Neuron (in vitro differentiated cells): Measurements from ENCODE around the gene FAM241A.
"Not testable (repeated sequence)": the region's sequence is repeated elsewhere in the genome, so short reads cannot be mapped to it uniquely, and the experiment has no call there.

Source experiments
- H2AFZ ChIP-seq: one replicate; pipeline ENCODE4 v1.6.1; 2013; ENCODE audit warnings: low read depth, mild to moderate bottlenecking, inconsistent platforms, low read length, moderate library complexity
- H3K27me3 ChIP-seq: one replicate; pipeline ENCODE4 v1.6.1; 2013; ENCODE audit warnings: low read length; ENCODE audit not compliant: insufficient read depth
- H3K36me3 ChIP-seq: one replicate; pipeline ENCODE4 v1.6.1; 2013; ENCODE audit warnings: low read length; ENCODE audit not compliant: insufficient read depth
- H3K4me1 ChIP-seq: one replicate; pipeline ENCODE4 v1.6.1; 2013; ENCODE audit warnings: low read length; ENCODE audit not compliant: insufficient read depth
- H3K4me3 ChIP-seq: 2 replicates; pipeline ENCODE4 v1.5.1; 2013; ENCODE audit warnings: mild to moderate bottlenecking, low read length, moderate library complexity
- H3K9me3 ChIP-seq: one replicate; pipeline ENCODE4 v1.6.1; 2013; ENCODE audit warnings: low read length

Gene FAM241A

DNA sequence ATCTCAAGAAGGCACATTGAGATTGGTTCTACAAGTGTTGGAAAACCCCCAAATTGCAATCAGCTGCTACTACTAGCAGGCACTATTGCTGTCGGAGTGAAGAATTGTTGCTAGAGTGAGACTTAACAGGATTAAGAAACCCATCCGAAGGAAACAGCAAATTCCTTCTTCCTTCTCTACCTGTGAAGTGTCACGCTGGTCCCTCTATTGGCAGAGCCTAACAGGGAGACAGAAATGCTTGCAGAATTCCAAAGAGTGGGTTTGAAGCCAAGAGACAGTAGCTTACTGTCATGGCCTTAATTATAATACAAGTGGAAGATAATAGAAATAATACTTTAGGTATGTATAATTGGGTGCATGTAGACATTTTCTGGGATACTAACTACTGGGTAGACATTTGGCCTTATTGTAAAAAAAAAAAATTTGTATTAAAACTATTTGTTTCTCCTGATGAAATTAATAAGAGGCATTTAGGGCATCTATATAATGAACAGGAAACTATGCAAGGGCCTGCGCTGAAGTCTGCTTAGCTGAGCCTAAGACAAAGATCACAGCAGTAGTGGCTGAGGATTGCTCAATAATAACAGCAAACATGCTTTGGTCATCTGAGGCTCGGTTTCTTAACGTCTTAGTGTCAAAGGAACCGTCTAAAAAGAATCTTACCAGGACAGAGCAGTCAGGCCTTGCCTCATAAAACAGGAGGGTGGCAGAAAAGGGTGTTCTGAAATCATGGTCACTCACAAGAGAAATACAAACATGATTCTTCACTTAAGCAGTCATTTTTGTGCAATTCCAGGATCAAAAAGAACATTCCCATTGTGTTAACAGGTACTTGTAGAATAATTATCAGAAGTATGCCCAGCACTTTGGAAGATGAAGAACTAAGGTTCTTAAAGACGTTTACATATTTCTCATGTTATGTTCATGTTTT, 40.8 kb downstream of the FAM241A start:
- H3K4me3 ChIP-seq: no peak overlapping the region
- no peaks in the 10 kb centered on the region for H3K36me3 ChIP-seq
- no peaks in the 10 kb centered on the region for H3K4me1 ChIP-seq
- no peaks in the 10 kb centered on the region for H3K9me3 ChIP-seq
- no peaks in the 10 kb centered on the region for H3K27me3 ChIP-seq
- no peak overlapping the region for H2AFZ ChIP-seq

DNA sequence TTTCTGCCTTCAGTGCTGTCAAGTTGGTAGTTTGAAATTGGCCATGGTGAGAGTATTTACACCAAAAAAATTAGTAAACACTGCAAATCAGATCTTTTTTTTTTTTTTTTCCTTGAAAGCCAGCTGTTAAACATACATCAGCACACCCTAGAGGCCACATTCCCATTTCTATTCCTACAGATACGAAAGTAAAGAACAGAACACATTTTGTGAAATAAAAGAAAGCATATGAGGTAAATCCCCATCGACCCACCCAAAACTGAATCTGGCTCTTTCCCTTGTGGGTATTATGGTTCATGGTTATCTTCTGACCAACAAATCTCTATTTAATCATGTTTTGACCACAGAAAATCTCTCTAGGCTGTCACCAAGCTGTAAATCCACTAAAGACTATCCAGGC, 44.5 kb downstream of the FAM241A start:
- no peak overlapping the region for H3K4me3 ChIP-seq
- H3K36me3 ChIP-seq: no peaks in the 10 kb centered on the region
- H3K27me3 ChIP-seq: no peaks in the 10 kb centered on the region
- H3K4me1 ChIP-seq: no peaks in the 10 kb centered on the region
- H3K9me3 ChIP-seq: no peaks in the 10 kb centered on the region
- no peak overlapping the region for H2AFZ ChIP-seq

DNA sequence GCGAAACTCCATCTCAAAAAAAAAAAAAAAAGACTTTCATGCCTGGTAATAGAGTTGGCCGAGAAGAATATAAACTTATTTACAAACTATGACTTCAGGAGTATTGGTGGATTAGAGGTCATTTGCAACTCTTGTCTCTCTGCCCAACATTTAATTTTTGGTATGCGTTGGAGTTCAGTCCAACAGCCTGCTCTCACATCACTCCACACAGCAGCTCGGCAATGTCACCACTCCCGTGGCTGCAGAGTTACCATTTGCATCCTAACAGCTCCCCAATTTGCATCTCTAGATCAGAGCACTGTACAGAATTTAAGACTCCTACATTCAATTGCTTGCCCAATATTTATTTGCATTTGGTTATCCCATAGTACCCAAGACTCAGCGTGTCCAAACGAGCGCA, 45.4 kb downstream of the FAM241A start:
- no peaks in the 10 kb centered on the region for H3K9me3 ChIP-seq
- no peak overlapping the region for H3K4me3 ChIP-seq
- H3K27me3 ChIP-seq: no peaks in the 10 kb centered on the region
- H2AFZ ChIP-seq: no peak overlapping the region
- H3K36me3 ChIP-seq: no peaks in the 10 kb centered on the region
- H3K4me1 ChIP-seq: no peaks in the 10 kb centered on the region

DNA sequence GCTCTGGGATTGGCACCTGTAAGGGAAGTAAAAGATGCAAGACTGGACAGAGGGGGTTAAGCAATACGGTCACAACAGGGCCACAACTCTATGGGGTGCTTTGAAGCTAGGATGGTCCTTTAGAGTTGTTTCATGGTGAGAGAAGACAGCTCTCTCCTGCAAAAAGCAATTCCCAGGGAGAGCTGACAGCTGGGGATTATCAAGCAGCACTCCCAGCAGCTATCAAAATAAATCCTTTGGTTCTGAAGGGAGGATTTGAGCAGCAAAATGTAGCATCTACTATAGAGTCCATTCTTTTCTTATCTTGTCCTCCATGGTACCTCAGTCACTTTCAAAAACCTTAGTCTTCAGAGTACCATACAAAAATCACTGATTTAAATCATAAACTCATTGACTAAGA, 51.2 kb downstream of the FAM241A start:
- Histone ChIP-seq H3K4me1 (no peaks in the 10 kb centered on the region), H3K4me3 (no peak overlapping the region), H3K27me3 (no peaks in the 10 kb centered on the region), H3K36me3 (no peaks in the 10 kb centered on the region), H3K9me3 (no peaks in the 10 kb centered on the region), H2AFZ (no peak overlapping the region)

DNA sequence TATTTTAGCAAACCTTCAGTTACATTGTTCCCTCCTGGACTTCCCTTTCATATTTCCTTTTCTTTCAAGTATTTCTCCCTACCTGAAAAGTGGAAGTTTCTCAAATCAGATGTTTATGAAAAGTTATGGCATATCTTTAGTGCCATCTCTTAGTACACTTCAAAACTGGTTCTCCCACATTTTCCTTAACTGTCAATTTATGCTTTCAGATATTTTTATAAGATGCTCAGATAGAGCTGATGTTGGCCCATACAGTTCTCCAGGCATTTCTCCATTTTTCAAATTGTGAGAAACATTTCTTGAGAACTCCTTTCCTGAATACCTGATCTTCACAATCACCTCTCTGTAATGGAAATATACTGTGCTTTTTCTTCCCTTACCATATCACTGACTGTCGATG, 53.8 kb downstream of the FAM241A start:
- H2AFZ ChIP-seq: no peak overlapping the region
- no peaks in the 10 kb centered on the region for H3K36me3 ChIP-seq
- H3K4me3 ChIP-seq: no peak overlapping the region
- no peaks in the 10 kb centered on the region for H3K9me3 ChIP-seq
- no peaks in the 10 kb centered on the region for H3K4me1 ChIP-seq
- no peaks in the 10 kb centered on the region for H3K27me3 ChIP-seq

- H3K4me1 ChIP-seq: no peaks in the 10 kb centered on the region
- H3K36me3 ChIP-seq: no peaks in the 10 kb centered on the region
- no peaks in the 10 kb centered on the region for H3K27me3 ChIP-seq
- no peak overlapping the region for H3K4me3 ChIP-seq
- H3K9me3 ChIP-seq: no peaks in the 10 kb centered on the region
- no peak overlapping the region for H2AFZ ChIP-seq
Measured at GRCh38 chr4:112201915-112202505, 56.8 kb downstream of the FAM241A start.

- Histone ChIP-seq H3K36me3 (no peaks in the 10 kb centered on the region), H2AFZ (no peak overlapping the region), H3K4me3 (no peak overlapping the region), H3K27me3 (no peaks in the 10 kb centered on the region), H3K4me1 (no peaks in the 10 kb centered on the region), H3K9me3 (no peaks in the 10 kb centered on the region)
Measured at GRCh38 chr4:112203593-112203992, 58.3 kb downstream of the FAM241A start.

DNA sequence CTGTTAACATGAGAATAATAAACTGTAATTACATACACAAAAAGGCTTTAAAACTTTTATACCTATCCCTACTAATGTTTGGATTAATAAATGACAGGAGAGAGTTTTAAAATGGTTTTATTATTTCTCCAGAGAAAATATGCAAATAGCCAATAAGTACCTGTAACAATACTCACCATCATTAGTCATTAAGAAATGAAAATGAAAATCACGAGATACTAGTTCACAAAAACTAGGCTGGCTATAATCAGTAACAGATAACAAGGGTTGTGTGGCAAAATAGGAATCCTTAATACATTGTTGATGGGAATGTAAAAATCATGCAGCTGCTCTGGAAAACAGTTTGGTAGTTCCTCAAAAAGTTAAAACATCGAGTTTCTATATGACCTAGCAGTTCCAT, 61.2 kb downstream of the FAM241A start:
- Histone ChIP-seq H3K9me3 (peaks cover 2% of the 10 kb centered on the region), H2AFZ (no peak overlapping the region), H3K4me1 (no peaks in the 10 kb centered on the region), H3K27me3 (no peaks in the 10 kb centered on the region), H3K4me3 (no peak overlapping the region), H3K36me3 (no peaks in the 10 kb centered on the region)

DNA sequence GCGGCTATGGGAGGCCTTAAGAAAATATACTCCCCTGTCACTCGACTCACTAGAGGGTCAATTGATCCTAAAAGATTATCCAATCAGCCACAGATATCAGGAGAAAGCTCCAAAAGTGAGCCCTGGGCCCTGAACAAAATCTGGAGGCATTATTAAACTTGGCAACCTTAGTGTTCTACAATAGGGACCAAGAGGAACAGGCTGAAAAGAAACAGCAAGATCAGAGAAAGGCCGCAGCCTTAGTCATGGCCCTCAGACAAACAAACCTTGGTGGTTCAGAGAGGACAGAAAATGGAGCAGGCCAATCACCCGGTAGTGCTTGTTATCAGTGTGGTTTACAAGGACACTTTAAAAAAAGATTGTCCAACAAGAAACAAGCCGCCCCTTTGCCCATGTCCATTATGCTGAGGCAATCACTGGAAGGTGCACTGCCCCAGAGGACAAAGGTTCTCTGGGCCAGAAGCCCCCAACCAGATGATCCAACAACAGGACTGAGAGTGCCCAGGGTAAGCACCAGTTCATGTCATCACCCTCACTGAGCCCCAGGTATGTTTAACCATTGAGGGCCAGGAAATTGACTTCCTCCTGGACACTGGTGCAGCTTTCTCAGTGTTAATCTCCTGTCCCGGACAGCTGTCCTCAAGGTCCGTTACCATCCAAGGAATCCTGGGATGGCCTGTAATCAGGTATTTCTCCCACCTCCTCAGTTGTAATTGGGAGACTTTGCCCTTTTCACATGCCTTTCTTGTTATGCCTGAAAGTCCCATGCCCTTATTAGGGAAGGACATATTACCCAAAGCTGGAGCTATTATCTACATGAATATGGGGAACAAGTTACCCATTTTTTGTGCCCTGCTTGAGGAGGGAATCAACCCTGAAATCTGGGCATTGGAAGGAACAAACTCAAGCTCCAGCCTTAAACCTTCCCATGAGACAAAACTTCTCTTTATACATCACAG, 63.2 kb downstream of the FAM241A start:
- H3K36me3 ChIP-seq, H3K4me1 ChIP-seq, H3K9me3 ChIP-seq, H2AFZ ChIP-seq, H3K4me3 ChIP-seq, H3K27me3 ChIP-seq: not testable (repeated sequence)

DNA sequence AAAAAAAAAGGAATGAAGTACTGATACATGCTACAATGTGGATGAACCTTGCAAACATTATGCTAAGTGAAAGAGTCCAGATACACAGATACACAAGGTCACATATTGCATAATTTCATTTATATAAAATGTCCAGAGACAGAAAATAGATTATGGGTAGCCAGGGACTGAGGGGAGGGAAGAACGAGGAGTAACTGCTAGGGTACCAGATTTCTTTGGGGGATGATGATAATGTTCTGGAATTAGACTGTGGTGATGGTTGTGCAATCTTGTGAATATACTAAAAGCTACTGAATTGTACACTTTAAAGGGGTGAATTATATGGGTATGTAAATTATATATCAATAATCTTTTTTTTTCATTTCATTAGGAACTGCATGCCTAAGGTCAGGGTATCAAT, 65.5 kb downstream of the FAM241A start:
- Histone ChIP-seq H3K36me3 (no peaks in the 10 kb centered on the region), H3K9me3 (peaks cover 4% of the 10 kb centered on the region), H3K27me3 (peaks cover 3% of the 10 kb centered on the region), H3K4me1 (no peaks in the 10 kb centered on the region), H2AFZ (no peak overlapping the region), H3K4me3 (no peak overlapping the region)

GRCh38 chr4:112213091-112213490, 67.8 kb downstream of the FAM241A start:
- no peaks in the 10 kb centered on the region for H3K36me3 ChIP-seq
- no peak overlapping the region for H2AFZ ChIP-seq
- peaks cover 4% of the 10 kb centered on the region for H3K9me3 ChIP-seq
- peaks cover 3% of the 10 kb centered on the region for H3K27me3 ChIP-seq
- H3K4me1 ChIP-seq: no peaks in the 10 kb centered on the region
- no peak overlapping the region for H3K4me3 ChIP-seq

DNA sequence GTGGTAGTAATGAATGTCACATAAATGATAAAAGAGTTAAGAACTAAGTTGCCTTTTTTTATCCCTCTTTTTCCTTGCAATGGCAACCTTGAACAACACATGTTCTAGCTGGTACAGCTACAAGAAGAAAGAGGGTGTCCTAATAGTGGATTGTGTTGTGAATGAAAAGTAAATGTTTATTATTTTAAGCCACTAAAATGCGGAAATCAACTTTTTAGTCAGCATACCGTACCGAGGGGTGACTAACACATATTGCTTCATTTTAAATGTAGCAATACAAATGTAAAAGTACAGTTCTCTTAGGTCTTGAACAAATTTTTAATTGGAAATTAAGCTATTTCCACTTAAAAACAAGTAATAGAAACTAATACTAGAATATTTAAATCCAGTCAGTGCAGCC, 68.6 kb downstream of the FAM241A start:
- Histone ChIP-seq H3K27me3 (peaks cover 3% of the 10 kb centered on the region), H3K4me1 (no peaks in the 10 kb centered on the region), H3K9me3 (peaks cover 4% of the 10 kb centered on the region), H3K4me3 (no peak overlapping the region), H3K36me3 (no peaks in the 10 kb centered on the region), H2AFZ (no peak overlapping the region)
